ENCODE measurements around the gene ARHGEF2. TPM values are rescaled to one million over a fixed set of nuclear protein-coding genes. Genes with fewer than 3 reads are reported as not detected.

Gene ARHGEF2
- total and polyA plus RNA-seq, 2 experiments from 2014 or later, result 77.7 to 136 TPM

GRCh38 chr1:155971910-155972809 is 6.2 kb downstream of the ARHGEF2 start:
- peaks cover 100% of the 10 kb centered on the region for H3K79me2 ChIP-seq (ENCODE audit: insufficient read depth)
- peaks cover 48% of the 10 kb centered on the region for H3F3A ChIP-seq (ENCODE audit: insufficient read depth)
- H3K9ac ChIP-seq, result peak overlapping the region; percentile 2; the same call in 1 of the 2 replicates
- no peak overlapping the region for H3K4me3 ChIP-seq
- H3K9me3 ChIP-seq (ENCODE audit: low read depth), result no peaks in the 10 kb centered on the region
- no peaks in the 10 kb centered on the region for H3K27me3 ChIP-seq (replicated peaks; ENCODE audit: insufficient read depth)
- no peak overlapping the region for H2AFZ ChIP-seq
- no peak for DNase-seq
- in situ Hi-C loops (cut with MboI), result no loop called here
- no peaks in the 10 kb centered on the region for H3K9me2 ChIP-seq (ENCODE audit: insufficient read depth)
- TF ChIP-seq EZH2phosphoT487 (IDR thresholded peaks at IDR 0.05; ENCODE audit: insufficient read depth, low read depth), result no peak
- no peak for TF ChIP-seq EZH2 (IDR thresholded peaks at IDR 0.05; ENCODE audit: insufficient read depth, poor library complexity, severe bottlenecking)
- 81 to 85% methylated on average over 9 of the region's 9 CpGs for WGBS, 2 experiments (ENCODE audit: low coverage in 1 of 2, low lambda C conversion rate in 2 of 2, missing lambda C conversion rate in 2 of 2)
- H3K36me3 ChIP-seq (ENCODE audit: low read depth), result peaks cover 28% of the 10 kb centered on the region
- peaks cover 51% of the 10 kb centered on the region for H3K4me1 ChIP-seq (ENCODE audit: insufficient read depth)
- peak overlapping the region; percentile 4 for H3K4me2 ChIP-seq (ENCODE audit: unreplicated experiment)
- H3K27ac ChIP-seq, result peak overlapping the region; percentile 34
- H4K20me1 ChIP-seq (ENCODE audit: insufficient read depth), result peaks cover 12% of the 10 kb centered on the region; the same call in 1 of the 2 replicates

DNA sequence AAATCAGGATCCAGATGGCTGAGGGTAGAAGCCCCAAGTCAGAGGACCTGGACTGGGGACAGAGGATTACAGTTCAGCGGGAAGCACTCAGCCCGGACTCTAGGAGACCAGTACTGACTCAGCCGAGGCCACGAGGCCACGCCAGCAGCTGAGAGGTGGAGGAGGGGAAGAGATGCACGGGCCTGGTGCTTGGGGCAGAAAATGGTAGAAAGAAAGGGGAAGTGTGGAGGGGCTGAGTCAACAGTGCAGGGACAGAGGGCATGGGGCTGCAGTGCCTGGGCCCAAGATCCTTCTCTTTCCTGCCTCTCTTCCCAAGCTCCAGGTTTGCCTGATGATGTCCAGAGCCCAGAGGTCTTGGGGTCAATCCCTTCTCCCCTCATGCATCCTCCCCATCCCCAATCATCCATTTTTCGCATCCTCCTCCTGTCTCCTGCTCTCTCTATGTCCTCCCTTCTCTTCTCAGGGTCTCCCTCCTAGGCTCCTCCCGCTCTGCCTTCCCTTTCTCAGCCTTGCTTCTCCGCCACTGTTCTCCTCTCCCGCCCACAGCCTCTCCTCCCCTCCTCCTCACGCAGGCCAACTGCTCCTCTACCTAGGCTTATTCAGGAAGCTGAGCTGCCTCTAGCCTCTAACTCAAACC is 7.7 kb downstream of the ARHGEF2 start:
- Histone ChIP-seq H3K9ac (peak overlapping the region; percentile 78), H3K79me2 (ENCODE audit: insufficient read depth) (peaks cover 100% of the 10 kb centered on the region), H3K9me3 (ENCODE audit: low read depth) (no peaks in the 10 kb centered on the region), H3K36me3 (ENCODE audit: low read depth) (peaks cover 40% of the 10 kb centered on the region), H3K27ac (peak overlapping the region; percentile 85), H3K4me2 (ENCODE audit: unreplicated experiment) (peak overlapping the region; percentile 72), H3K4me1 (ENCODE audit: insufficient read depth) (peaks cover 48% of the 10 kb centered on the region), H2AFZ (no peak overlapping the region), H4K20me1 (ENCODE audit: insufficient read depth) (peaks cover 12% of the 10 kb centered on the region; the same call in 1 of the 2 replicates), H3K27me3 (replicated peaks; ENCODE audit: insufficient read depth) (no peaks in the 10 kb centered on the region), H3K9me2 (ENCODE audit: insufficient read depth) (no peaks in the 10 kb centered on the region), H3K4me3 (peak overlapping the region; percentile 43), H3F3A (ENCODE audit: insufficient read depth) (peaks cover 51% of the 10 kb centered on the region)
- TF ChIP-seq EZH2phosphoT487 (IDR thresholded peaks at IDR 0.05; ENCODE audit: insufficient read depth, low read depth) (no peak), EZH2 (IDR thresholded peaks at IDR 0.05; ENCODE audit: insufficient read depth, poor library complexity, severe bottlenecking) (no peak)
- WGBS, 2 experiments (ENCODE audit: low coverage in 1 of 2, low lambda C conversion rate in 2 of 2, missing lambda C conversion rate in 2 of 2), result 26 to 32% methylated on average over 8 to 11 of the region's 11 CpGs
- in situ Hi-C loops (cut with MboI), result no loop called here
- DNase-seq, result peak; percentile 94

DNA sequence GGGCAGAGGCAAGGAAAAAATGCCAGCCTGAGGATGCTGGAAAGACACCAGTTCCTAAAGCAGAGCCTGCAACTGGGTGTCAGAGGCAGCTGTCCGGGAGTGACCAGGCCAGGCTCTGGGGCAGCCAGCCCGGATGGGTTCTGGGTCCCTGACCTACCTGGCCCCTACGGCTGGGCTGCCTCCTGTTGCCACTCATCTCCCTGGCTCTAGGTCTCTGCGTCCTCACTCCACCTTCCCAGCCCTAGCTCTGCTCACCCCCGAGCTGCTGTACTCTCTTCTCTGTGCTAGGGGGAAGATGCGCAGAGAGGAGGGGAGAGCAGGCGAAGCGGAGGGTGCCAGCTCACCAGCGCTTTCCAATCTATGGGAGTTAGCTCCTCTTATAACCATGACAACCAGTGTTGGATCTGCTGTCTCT is 9.0 kb downstream of the ARHGEF2 start:
- no peaks in the 10 kb centered on the region for H3K27me3 ChIP-seq (replicated peaks; ENCODE audit: insufficient read depth)
- H3K9me2 ChIP-seq (ENCODE audit: insufficient read depth), result no peaks in the 10 kb centered on the region
- 62 to 69% methylated on average over 9 of the region's 9 CpGs for WGBS, 2 experiments (ENCODE audit: low coverage in 1 of 2, low lambda C conversion rate in 2 of 2, missing lambda C conversion rate in 2 of 2)
- H3K79me2 ChIP-seq (ENCODE audit: insufficient read depth), result peaks cover 96% of the 10 kb centered on the region
- peaks cover 50% of the 10 kb centered on the region for H3F3A ChIP-seq (ENCODE audit: insufficient read depth)
- peaks cover 7% of the 10 kb centered on the region; the same call in 1 of the 2 replicates for H4K20me1 ChIP-seq (ENCODE audit: insufficient read depth)
- no peaks in the 10 kb centered on the region for H3K9me3 ChIP-seq (ENCODE audit: low read depth)
- H2AFZ ChIP-seq, result no peak overlapping the region
- TF ChIP-seq EZH2 (IDR thresholded peaks at IDR 0.05; ENCODE audit: insufficient read depth, poor library complexity, severe bottlenecking), result no peak
- TF ChIP-seq EZH2phosphoT487 (IDR thresholded peaks at IDR 0.05; ENCODE audit: insufficient read depth, low read depth), result no peak
- H3K4me3 ChIP-seq, result no peak overlapping the region
- in situ Hi-C loops (cut with MboI), result no loop called here
- peak overlapping the region; percentile 85 for H3K27ac ChIP-seq
- peaks cover 48% of the 10 kb centered on the region for H3K36me3 ChIP-seq (ENCODE audit: low read depth)
- no peak overlapping the region for H3K4me2 ChIP-seq (ENCODE audit: unreplicated experiment)
- H3K9ac ChIP-seq, result peak overlapping the region; percentile 78; the same call in 1 of the 2 replicates
- no peak for DNase-seq
- peaks cover 36% of the 10 kb centered on the region for H3K4me1 ChIP-seq (ENCODE audit: insufficient read depth)

DNA sequence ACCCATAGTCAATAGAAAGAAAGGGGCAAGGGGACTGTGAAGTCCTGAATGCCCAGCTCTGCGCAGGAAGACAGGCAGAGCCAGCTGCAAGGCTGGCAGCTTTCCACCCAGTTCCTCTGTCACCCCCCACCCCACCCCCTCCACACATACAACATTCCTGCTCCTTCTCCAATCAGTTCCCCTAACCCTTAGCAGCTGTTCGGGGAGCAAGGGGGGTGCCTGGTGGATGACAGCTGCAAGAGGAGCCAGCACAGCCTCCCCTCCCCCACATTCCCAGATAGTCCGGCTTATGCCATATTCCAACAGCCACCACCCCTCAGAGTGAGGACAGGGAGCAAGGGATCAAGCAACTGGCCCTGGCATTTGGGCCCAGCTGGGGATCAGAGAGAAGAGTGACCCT is 9.7 kb downstream of the ARHGEF2 start:
- 70 to 72% methylated on average over 3 of the region's 3 CpGs for WGBS, 2 experiments (ENCODE audit: low coverage in 1 of 2, low lambda C conversion rate in 2 of 2, missing lambda C conversion rate in 2 of 2)
- no peak overlapping the region for H2AFZ ChIP-seq
- peaks cover 48% of the 10 kb centered on the region for H3K36me3 ChIP-seq (ENCODE audit: low read depth)
- H4K20me1 ChIP-seq (ENCODE audit: insufficient read depth), result peaks cover 7% of the 10 kb centered on the region; the same call in 1 of the 2 replicates
- TF ChIP-seq EZH2 (IDR thresholded peaks at IDR 0.05; ENCODE audit: insufficient read depth, poor library complexity, severe bottlenecking) (no peak), EZH2phosphoT487 (IDR thresholded peaks at IDR 0.05; ENCODE audit: insufficient read depth, low read depth) (no peak)
- peak overlapping the region; percentile 78; the same call in 1 of the 2 replicates for H3K9ac ChIP-seq
- no peaks in the 10 kb centered on the region for H3K9me3 ChIP-seq (ENCODE audit: low read depth)
- H3K4me3 ChIP-seq, result no peak overlapping the region
- no peaks in the 10 kb centered on the region for H3K9me2 ChIP-seq (ENCODE audit: insufficient read depth)
- H3K27ac ChIP-seq, result 0 out of 2 replicates have a peak overlapping the region, but pooled peaks have one; percentile 85
- no peak for DNase-seq
- H3K4me2 ChIP-seq (ENCODE audit: unreplicated experiment), result no peak overlapping the region
- no peaks in the 10 kb centered on the region for H3K27me3 ChIP-seq (replicated peaks; ENCODE audit: insufficient read depth)
- H3K4me1 ChIP-seq (ENCODE audit: insufficient read depth), result peaks cover 36% of the 10 kb centered on the region
- in situ Hi-C loops (cut with MboI), result no loop called here
- peaks cover 52% of the 10 kb centered on the region for H3F3A ChIP-seq (ENCODE audit: insufficient read depth)
- peaks cover 93% of the 10 kb centered on the region for H3K79me2 ChIP-seq (ENCODE audit: insufficient read depth)

Measured in GM23248 (cell line).